LHCN-M2 (cell line): Measurements from ENCODE around the gene DGKB. TPM values are rescaled to one million over a fixed set of nuclear protein-coding genes. Genes with fewer than 3 reads are reported as not detected.

Experiments
- DNase-seq: peaks from one replicate; pipeline ENCODE4 v3.0.0-alpha.2; 2012; ENCODE audit warnings: low read depth
- total RNA-seq: library from RNA; depleted of rRNA; stranded (reverse); fragments of >200 nt; gene quantifications from 2 replicates; pipeline ENCODE4 v1.2.3, GENCODE V29; 2014

The DGKB gene
- total RNA-seq, 1 experiment from 2014 or later = 0.06 TPM

DNA sequence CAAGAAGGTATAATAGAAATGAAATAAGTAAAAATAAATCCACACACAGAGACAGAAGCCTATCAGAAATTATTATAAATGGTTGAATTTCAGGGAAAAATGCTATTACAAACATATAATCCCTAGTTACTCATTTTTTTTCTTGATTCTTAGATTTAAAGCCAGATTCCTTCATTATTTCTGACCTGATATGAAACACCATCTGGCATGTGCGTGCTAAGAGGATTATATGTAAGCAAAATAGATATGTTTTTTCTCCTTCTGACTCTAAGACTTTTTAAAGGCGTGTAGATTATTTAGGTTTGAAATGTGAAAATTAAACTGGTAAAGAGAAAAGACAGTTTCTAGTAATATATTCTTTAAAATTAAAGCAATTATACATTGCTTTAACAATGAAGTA, 676.4 kb downstream of the DGKB start:
- no peak for DNase-seq

- DNase-seq = no peak
Measured at GRCh38 chr7:14219125-14219524, 683.4 kb downstream of the DGKB start.

DNA sequence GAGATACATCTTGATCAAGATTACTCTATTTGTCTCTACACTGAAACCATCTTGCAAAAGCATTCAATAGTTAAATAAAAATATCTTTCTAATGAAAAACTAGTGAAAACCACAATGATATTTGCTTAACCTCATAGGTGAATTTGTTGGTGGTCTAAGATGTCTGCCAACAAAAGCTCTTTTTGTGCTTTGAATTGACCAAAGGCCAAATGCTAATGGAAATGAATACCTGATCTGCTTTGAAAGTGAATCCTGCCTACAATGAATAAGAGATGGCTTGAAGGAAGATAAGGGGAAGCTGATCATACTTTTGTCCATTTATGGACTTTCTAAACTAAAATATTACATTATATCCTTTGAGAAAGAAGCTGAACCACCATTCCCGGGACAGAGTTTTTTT, 684.2 kb downstream of the DGKB start:
- DNase-seq = no peak

DNA sequence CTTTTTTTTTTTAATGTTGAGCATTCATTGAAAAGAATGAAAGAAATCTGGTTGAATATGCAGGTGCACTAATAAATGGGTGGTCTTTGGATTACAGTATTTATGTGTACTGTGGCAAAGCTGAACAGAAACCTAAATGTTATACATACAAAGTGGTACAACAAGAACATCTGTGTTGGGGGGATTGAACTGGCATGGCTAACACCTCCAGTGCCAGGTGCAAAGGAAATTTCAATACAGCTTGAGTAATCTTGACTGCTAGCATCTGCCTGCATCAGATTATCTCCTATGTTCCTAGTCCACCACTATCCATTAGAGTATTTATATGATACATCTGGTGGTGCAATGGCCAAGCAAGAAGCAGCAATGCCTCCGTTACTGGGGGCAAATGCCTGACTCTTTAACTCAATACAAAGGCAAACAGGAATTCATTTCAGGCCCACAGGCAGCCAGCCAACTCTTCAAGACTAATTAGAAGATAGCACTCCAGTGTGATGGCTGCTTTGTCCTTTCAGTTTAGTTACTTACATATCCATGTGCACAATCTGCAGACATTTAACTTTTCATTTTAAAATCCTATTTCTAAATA, 692.6 kb downstream of the DGKB start:
- no peak for DNase-seq

GRCh38 chr7:14207711-14208110, 694.8 kb downstream of the DGKB start:
- DNase-seq = no peak

DNA sequence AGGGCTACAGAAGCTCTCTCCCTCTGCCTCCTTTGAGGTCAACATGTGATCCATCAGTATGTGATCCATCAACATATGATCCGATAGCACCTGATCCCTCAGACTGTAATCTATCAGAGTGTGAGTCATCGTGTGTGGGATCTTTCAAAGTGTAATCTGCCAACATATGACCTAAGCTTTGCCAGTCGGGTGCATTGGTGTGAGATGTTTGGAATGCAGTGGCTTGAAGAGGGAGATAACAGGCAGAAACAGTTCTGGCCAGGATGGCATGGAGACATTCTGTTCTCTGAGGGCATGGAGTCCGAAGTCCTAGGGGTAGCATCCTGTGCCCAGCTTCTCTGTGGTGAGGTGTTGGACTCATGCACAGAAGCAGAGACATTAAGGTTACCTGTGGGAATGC, 695.4 kb downstream of the DGKB start:
- peak; percentile 62 for DNase-seq

DNA sequence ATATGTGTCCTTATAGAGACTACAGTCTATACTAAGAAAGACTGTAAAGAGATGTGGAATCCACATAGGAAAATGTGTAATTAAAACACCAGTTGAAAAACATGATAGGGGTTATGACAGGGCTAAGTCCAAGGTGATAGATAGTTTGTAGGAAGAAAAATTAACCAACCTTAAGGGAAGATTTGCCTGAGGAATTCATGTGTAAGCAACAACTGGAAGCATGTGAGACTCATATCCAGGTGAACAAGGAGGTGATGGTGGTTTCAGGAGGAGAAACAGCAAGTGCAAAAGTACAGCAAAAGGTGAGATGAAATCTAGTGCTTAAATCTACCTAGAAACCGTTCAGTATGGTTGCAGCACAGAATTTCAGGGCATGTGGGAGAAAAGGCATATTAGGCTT, 696.4 kb downstream of the DGKB start:
- no peak for DNase-seq

- DNase-seq = no peak
Measured at GRCh38 chr7:14201353-14201752, 701.2 kb downstream of the DGKB start.

GRCh38 chr7:14199336-14199735, 703.2 kb downstream of the DGKB start:
- no peak for DNase-seq

GRCh38 chr7:14197280-14197679, 705.3 kb downstream of the DGKB start:
- peak; percentile 95 for DNase-seq

GRCh38 chr7:14196555-14196954, 706.0 kb downstream of the DGKB start:
- DNase-seq = peak; percentile 83

DNA sequence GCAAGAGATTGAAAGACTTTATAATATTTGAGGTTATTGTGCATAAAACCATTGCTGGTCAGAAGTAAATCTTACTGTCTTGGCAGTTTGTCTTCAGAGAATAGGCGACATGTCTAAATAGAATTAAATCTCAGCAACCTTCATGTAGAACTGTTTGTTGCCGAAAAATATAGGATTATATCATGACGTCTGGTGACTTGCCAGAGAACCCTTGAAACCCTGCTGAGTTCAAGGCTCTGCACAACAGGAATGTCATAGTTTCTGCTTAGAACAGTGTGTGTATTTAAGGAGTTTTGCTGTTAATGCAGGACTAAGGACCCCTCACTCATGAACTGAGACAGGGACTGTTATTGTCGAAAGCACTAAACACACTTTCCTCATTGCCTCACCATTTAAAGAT, 706.7 kb downstream of the DGKB start:
- peak; percentile 30 for DNase-seq

DNA sequence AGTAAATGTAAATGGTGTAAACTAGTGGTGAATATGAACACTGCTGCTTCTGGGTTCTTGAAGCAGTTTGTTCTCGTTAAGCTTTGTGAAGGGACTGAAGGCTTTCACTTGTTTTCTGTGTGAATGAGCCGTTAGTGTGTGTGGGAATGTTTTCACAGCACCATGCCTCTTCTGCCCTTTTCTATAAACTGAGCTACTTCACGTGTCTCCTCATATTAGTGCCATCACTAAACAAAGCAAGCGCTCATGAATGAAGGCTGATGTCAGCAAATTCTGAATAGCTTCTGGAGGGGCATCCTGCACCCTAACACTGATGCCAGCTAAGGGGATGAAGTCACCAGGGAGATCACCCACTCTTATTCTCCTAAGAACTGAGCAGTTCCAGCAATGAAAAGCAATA, 707.5 kb downstream of the DGKB start:
- DNase-seq = no peak

- peak; percentile 90 for DNase-seq
Measured at GRCh38 chr7:14191686-14192098, 710.9 kb downstream of the DGKB start.

DNA sequence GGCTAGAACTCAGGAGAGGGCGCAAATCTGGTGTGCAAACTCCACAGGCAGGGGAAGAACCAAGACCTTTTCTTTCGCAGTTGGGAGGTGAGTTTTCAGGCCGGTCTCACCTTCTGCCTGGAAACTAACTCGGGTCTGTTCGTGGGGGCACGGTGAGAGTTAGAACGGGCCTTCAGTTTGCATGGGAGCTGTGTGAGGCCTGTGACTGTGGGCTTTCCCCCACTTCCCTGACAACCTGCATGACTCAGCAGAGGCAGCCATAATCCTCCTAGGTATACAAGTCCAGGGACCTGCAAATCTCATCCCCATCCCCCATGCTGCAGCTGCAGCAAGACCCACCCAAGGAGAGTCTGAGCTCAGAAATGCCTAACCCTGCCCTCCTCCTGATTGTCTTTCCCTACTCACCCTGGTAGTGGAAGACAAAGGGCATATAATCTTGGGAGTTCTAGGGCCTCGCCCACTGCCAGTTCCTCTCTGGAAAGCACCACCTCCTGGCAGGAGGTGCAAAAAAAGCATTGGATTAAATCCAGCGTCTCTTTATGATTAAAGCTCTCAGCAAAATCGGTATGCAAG, 718.2 kb downstream of the DGKB start:
- no peak for DNase-seq

GRCh38 chr7:14179781-14180180, 722.8 kb downstream of the DGKB start:
- no peak for DNase-seq

GRCh38 chr7:14177876-14178275, 724.7 kb downstream of the DGKB start:
- DNase-seq = no peak

DNA sequence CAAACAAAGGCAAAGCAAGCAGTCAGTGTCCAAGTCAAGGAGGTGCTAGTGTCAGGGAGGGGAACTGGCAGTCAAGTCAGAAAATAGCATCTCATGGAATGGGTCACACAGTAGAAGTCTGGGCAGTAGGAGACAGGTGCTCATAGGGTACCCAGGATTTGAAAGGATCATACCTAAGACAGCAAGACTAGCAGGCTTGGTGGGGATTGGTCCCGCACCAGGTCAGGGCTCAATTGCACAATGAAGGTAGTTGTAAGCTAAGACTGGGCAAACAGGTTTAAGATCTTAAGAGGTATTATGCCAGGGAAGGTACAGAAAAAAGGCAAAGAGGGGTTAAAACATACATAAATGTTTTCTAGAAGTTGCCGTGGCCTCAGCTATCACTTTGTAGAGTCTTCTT, 731.7 kb downstream of the DGKB start:
- DNase-seq = no peak

DNA sequence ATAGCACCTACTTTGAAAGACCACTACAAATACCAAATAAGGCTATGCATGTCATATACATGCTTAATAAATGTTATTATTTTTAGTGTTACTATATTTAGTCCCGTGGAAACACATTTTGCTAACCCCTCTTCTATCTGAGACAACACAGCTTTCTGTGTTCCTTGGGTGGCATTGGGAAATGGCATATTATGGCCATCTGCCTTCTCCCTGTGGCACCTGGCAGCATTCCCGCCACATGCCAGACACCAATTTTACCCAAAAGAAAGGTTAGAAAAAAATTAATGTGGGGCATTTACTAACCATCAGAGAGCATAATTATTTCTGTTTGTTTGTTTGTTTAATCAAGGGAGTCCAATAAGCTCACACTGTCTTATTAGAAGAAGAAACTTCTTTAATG, 744.4 kb downstream of the DGKB start:
- DNase-seq = no peak

GRCh38 chr7:14156436-14156835, 746.1 kb downstream of the DGKB start:
- no peak for DNase-seq

GRCh38 chr7:14148974-14149373, 753.6 kb downstream of the DGKB start:
- DNase-seq = no peak

GRCh38 chr7:14147532-14147931, 755.0 kb downstream of the DGKB start:
- DNase-seq = no peak

- DNase-seq = no peak
Measured at GRCh38 chr7:14144538-14144937, 758.0 kb downstream of the DGKB start.

GRCh38 chr7:14144109-14144508, 758.4 kb downstream of the DGKB start:
- DNase-seq = no peak
